ENCODE measurements around the gene PRR20B. TPM values are rescaled to one million over a fixed set of nuclear protein-coding genes. Genes with fewer than 3 reads are reported as not detected.
"Not testable (repeated sequence)": the region's sequence is repeated elsewhere in the genome, so short reads cannot be mapped to it uniquely, and the experiment has no call there.

Gene PRR20B
- total and polyA plus RNA-seq, 2 of the 4 experiments (the other 2 are of a cell fraction), result not detected

- H3K9ac ChIP-seq (ENCODE audit: low read depth, low read length); POLR2A ChIA-PET (ENCODE audit: unreplicated experiment); H3K4me1 ChIP-seq (ENCODE audit: control insufficient read depth, insufficient read depth, low read length); H3K4ac ChIP-seq (ENCODE audit: low read depth, low read length); H4K20me1 ChIP-seq (ENCODE audit: insufficient read depth, low read length); H3K79me1 ChIP-seq (ENCODE audit: low read depth in 1 of 2, low read length in 2 of 2); H3K27me3 ChIP-seq (ENCODE audit: control insufficient read depth, insufficient read depth, low read length); BruUV-seq (replicated peaks); DNase-seq; H3K36me3 ChIP-seq (ENCODE audit: control insufficient read depth, insufficient read depth, low read length); H3K23ac ChIP-seq (ENCODE audit: low read depth, low read length); H2BK15ac ChIP-seq (ENCODE audit: low read depth, low read length); H2AK5ac ChIP-seq (ENCODE audit: low read depth, low read length); H3K4me2 ChIP-seq (ENCODE audit: low read depth, low read length); H2AK9ac ChIP-seq (replicated peaks; ENCODE audit: low read depth, low read length, poor library complexity); H2BK120ac ChIP-seq (ENCODE audit: low read depth, low read length); H3K56ac ChIP-seq (ENCODE audit: extremely low read depth, insufficient read depth, low read length); H2BK20ac ChIP-seq (ENCODE audit: low read depth, low read length); H3K4me3 ChIP-seq (ENCODE audit: insufficient read depth, low read depth, low read length); H2BK5ac ChIP-seq (ENCODE audit: low read depth, low read length, poor library complexity, severe bottlenecking); intact Hi-C loops (cut with micrococcal nuclease); CTCF ChIA-PET; H4K5ac ChIP-seq (ENCODE audit: low read depth, low read length); H2AFZ ChIP-seq (replicated peaks; ENCODE audit: low read length, poor library complexity); H3K9me1 ChIP-seq (ENCODE audit: insufficient read depth, low read length); H3K9me3 ChIP-seq (ENCODE audit: control insufficient read depth, insufficient read depth, low read length); ATAC-seq (ENCODE audit: low read depth); in situ Hi-C loops (cut with MboI; ENCODE audit: low sequenced_read_pairs); H3K18ac ChIP-seq (ENCODE audit: low read depth, low read length); H3K27ac ChIP-seq (ENCODE audit: insufficient read depth, low read length); H4K8ac ChIP-seq (ENCODE audit: low read depth in 2 of 2, low read length in 2 of 2); dilution Hi-C loops (cut with HindIII; ENCODE audit: low sequenced_read_pairs, unreplicated experiment); H3K14ac ChIP-seq (replicated peaks; ENCODE audit: low read depth, low read length); H4K91ac ChIP-seq (ENCODE audit: insufficient read depth, low read depth, low read length): not testable (repeated sequence)
- no CpG with 5 or more reads among the region's 22 CpGs for WGBS, 2 experiments (ENCODE audit: extremely low coverage in 2 of 2, insufficient read length in 1 of 2)
Observed at GRCh38 chr13:57153761-57154160, 6.5 kb downstream of the PRR20B start, which contains the start of gene PRR20C. Gene PRR20C (plus strand): TSS chr13:57154061. CDS start chr13:57154448, 387 bp downstream.

- H3K79me1 ChIP-seq (ENCODE audit: low read depth in 1 of 2, low read length in 2 of 2); in situ Hi-C loops (cut with MboI; ENCODE audit: low sequenced_read_pairs); H3K4me3 ChIP-seq (ENCODE audit: insufficient read depth, low read depth, low read length); H2BK5ac ChIP-seq (ENCODE audit: low read depth, low read length, poor library complexity, severe bottlenecking); H3K9me3 ChIP-seq (ENCODE audit: control insufficient read depth, insufficient read depth, low read length); H2AK5ac ChIP-seq (ENCODE audit: low read depth, low read length); H3K4ac ChIP-seq (ENCODE audit: low read depth, low read length); H4K5ac ChIP-seq (ENCODE audit: low read depth, low read length); H3K27ac ChIP-seq (ENCODE audit: insufficient read depth, low read length); H2AK9ac ChIP-seq (replicated peaks; ENCODE audit: low read depth, low read length, poor library complexity); DNase-seq; BruUV-seq (replicated peaks); H3K27me3 ChIP-seq (ENCODE audit: control insufficient read depth, insufficient read depth, low read length); intact Hi-C loops (cut with micrococcal nuclease); H3K4me1 ChIP-seq (ENCODE audit: control insufficient read depth, insufficient read depth, low read length); H2AFZ ChIP-seq (replicated peaks; ENCODE audit: low read length, poor library complexity); H3K9me1 ChIP-seq (ENCODE audit: insufficient read depth, low read length); dilution Hi-C loops (cut with HindIII; ENCODE audit: low sequenced_read_pairs, unreplicated experiment); H4K91ac ChIP-seq (ENCODE audit: insufficient read depth, low read depth, low read length); ATAC-seq (ENCODE audit: low read depth); H3K4me2 ChIP-seq (ENCODE audit: low read depth, low read length); H2BK20ac ChIP-seq (ENCODE audit: low read depth, low read length); H3K36me3 ChIP-seq (ENCODE audit: control insufficient read depth, insufficient read depth, low read length); H2BK15ac ChIP-seq (ENCODE audit: low read depth, low read length); H3K56ac ChIP-seq (ENCODE audit: extremely low read depth, insufficient read depth, low read length); H3K23ac ChIP-seq (ENCODE audit: low read depth, low read length); H3K18ac ChIP-seq (ENCODE audit: low read depth, low read length); H3K9ac ChIP-seq (ENCODE audit: low read depth, low read length); POLR2A ChIA-PET (ENCODE audit: unreplicated experiment); H4K8ac ChIP-seq (ENCODE audit: low read depth in 2 of 2, low read length in 2 of 2); CTCF ChIA-PET; H4K20me1 ChIP-seq (ENCODE audit: insufficient read depth, low read length); H3K14ac ChIP-seq (replicated peaks; ENCODE audit: low read depth, low read length); H2BK120ac ChIP-seq (ENCODE audit: low read depth, low read length): not testable (repeated sequence)
- WGBS, 2 experiments (ENCODE audit: extremely low coverage in 2 of 2, insufficient read length in 1 of 2), result no CpG with 5 or more reads among the region's 22 CpGs
Observed at GRCh38 chr13:57160332-57160731, 13.0 kb downstream of the PRR20B start, which contains the start of gene PRR20D. Gene PRR20D (plus strand): TSS chr13:57160632. CDS start chr13:57161019, 387 bp downstream.

Measured in IMR-90 (cell line).